ENCODE data around the gene NPC1. TPM values are rescaled to one million over a fixed set of nuclear protein-coding genes. Genes with fewer than 3 reads are reported as not detected.

Gene NPC1
- total RNA-seq, 1 donor from 2014 or later, result 21.6 TPM

GRCh38 chr18:23551978-23552377, 34.3 kb downstream of the NPC1 start:
- no peak for TF ChIP-seq CTCF (IDR thresholded peaks at IDR 0.05)
- no peak for DNase-seq (ENCODE audit: low spot score in 2 of 2)
- intact Hi-C loops (cut with DNase I), result no loop called here
- Histone ChIP-seq H3K4me1 (no peaks in the 10 kb centered on the region), H3K27me3 (no peaks in the 10 kb centered on the region), H3K9me3 (no peaks in the 10 kb centered on the region), H3K36me3 (peaks cover 65 to 98% of the 10 kb centered on the region in 2 donors), H3K4me3 (no peak overlapping the region), H3K27ac (no peak overlapping the region)

GRCh38 chr18:23550898-23551297, 35.4 kb downstream of the NPC1 start:
- TF ChIP-seq CTCF (IDR thresholded peaks at IDR 0.05), result no peak
- Histone ChIP-seq H3K9me3 (no peaks in the 10 kb centered on the region), H3K27ac (no peak overlapping the region), H3K4me1 (no peaks in the 10 kb centered on the region), H3K4me3 (no peak overlapping the region), H3K27me3 (no peaks in the 10 kb centered on the region), H3K36me3 (peaks cover 61 to 96% of the 10 kb centered on the region in 2 donors)
- intact Hi-C loops (cut with DNase I), result no loop called here
- no peak for DNase-seq (ENCODE audit: low spot score in 2 of 2)

GRCh38 chr18:23548719-23549118, 37.6 kb downstream of the NPC1 start:
- TF ChIP-seq CTCF (IDR thresholded peaks at IDR 0.05), result no peak
- H3K36me3 ChIP-seq, result peaks cover 52 to 95% of the 10 kb centered on the region in 2 donors
- H3K4me3 ChIP-seq, result no peak overlapping the region
- DNase-seq (ENCODE audit: low spot score in 2 of 2), result no peak
- intact Hi-C loops (cut with DNase I), result no loop called here
- H3K27ac ChIP-seq, result no peak overlapping the region
- H3K27me3 ChIP-seq, result no peaks in the 10 kb centered on the region
- no peaks in the 10 kb centered on the region for H3K4me1 ChIP-seq
- no peaks in the 10 kb centered on the region for H3K9me3 ChIP-seq

- Histone ChIP-seq H3K36me3 (peaks cover 52 to 95% of the 10 kb centered on the region in 2 donors), H3K9me3 (no peaks in the 10 kb centered on the region), H3K4me3 (no peak overlapping the region), H3K27ac (no peak overlapping the region), H3K27me3 (no peaks in the 10 kb centered on the region), H3K4me1 (no peaks in the 10 kb centered on the region)
- TF ChIP-seq CTCF (IDR thresholded peaks at IDR 0.05), result no peak
- no peak for DNase-seq (ENCODE audit: low spot score in 2 of 2)
- intact Hi-C loops (cut with DNase I), result no loop called here
These were observed 38.0 kb downstream of the NPC1 start for GRCh38 chr18:23548275-23548674.

- intact Hi-C loops (cut with DNase I), result no loop called here
- H3K4me3 ChIP-seq, result no peak overlapping the region
- no peak for DNase-seq (ENCODE audit: low spot score in 2 of 2)
These were observed 38.5 kb downstream of the NPC1 start for GRCh38 chr18:23547846-23548245.

More at GRCh38 chr18:23547846-23548245, 38.5 kb downstream of the NPC1 start:
- Histone ChIP-seq H3K4me1 (no peaks in the 10 kb centered on the region), H3K27me3 (no peaks in the 10 kb centered on the region), H3K36me3 (peaks cover 55 to 95% of the 10 kb centered on the region in 2 donors), H3K27ac (no peak overlapping the region), H3K9me3 (no peaks in the 10 kb centered on the region)
- TF ChIP-seq CTCF (IDR thresholded peaks at IDR 0.05), result no peak
